K562 (cell line): Measurements from ENCODE around the gene OLFML2A. TPM values are rescaled to one million over a fixed set of nuclear protein-coding genes. Genes with fewer than 3 reads are reported as not detected.

Source experiments
- CTCFL ChIP-seq: IDR thresholded peaks from 2 replicates; pipeline ENCODE4 v1.6.1; 2011; ENCODE audit warnings: borderline replicate concordance, low read depth, mild to moderate bottlenecking, moderate library complexity, low read length; ENCODE audit not compliant: insufficient read depth, poor library complexity, severe bottlenecking
- CUX1 ChIP-seq: fragments of 200-800 bp; sonication (Bioruptor generic); IDR thresholded peaks from 2 replicates; pipeline ENCODE4 v1.6.1; 2016; ENCODE audit warnings: missing genetic modification characterization, missing compliant biosample characterization
- EHMT2 ChIP-seq: fragments of 450-650 bp; IDR thresholded peaks from 2 replicates; pipeline ENCODE4 v1.6.1; 2018; ENCODE audit warnings: antibody characterized with exemption
- IFI16 ChIP-seq: fragments of 250-450 bp; sonication (Bioruptor Pico); IDR thresholded peaks from 2 replicates; pipeline ENCODE4 v2.1.2; 2022; ENCODE audit warnings: mild to moderate bottlenecking, inconsistent platforms
- NFIC ChIP-seq: fragments of 450-650 bp; IDR thresholded peaks from 2 replicates; pipeline ENCODE4 v1.6.1; 2017; ENCODE audit warnings: mild to moderate bottlenecking, inconsistent platforms
- RNF2 ChIP-seq: sonication (generic); IDR thresholded peaks from 2 replicates; pipeline ENCODE4 v1.6.1; 2016
- SMARCE1 ChIP-seq: fragments of 450-650 bp; IDR thresholded peaks from 2 replicates; pipeline ENCODE4 v1.7.1; 2016; ENCODE audit warnings: mild to moderate bottlenecking
- TAL1 ChIP-seq: fragments of 450-650 bp; IDR thresholded peaks from 2 replicates; pipeline ENCODE4 v1.6.1; 2016; ENCODE audit warnings: mild to moderate bottlenecking
- TBL1XR1 ChIP-seq, 2 experiments: IDR thresholded peaks; 2 replicates each; pipeline ENCODE4 v1.6.1; 2012; ENCODE audit warnings: improper control_type of control experiment in 2 of 2, low read length in 2 of 2, mild to moderate bottlenecking in 1 of 2
- VEZF1 ChIP-seq: fragments of 200-800 bp; sonication (Bioruptor generic); IDR thresholded peaks from 2 replicates; pipeline ENCODE4 v1.6.1; 2017; ENCODE audit warnings: missing genetic modification characterization, missing compliant biosample characterization
- ZBED1 ChIP-seq: IDR thresholded peaks from 2 replicates; pipeline ENCODE4 v1.6.1; 2014
- ZNF75A ChIP-seq: fragments of 450-650 bp; formaldehyde crosslinking; IDR thresholded peaks from 2 replicates; pipeline ENCODE4 v1.4.0; 2020; ENCODE audit warnings: mild to moderate bottlenecking
- polyA plus RNA-seq, 8 experiments: library from polyadenylated mRNA; depleted of rRNA in 4 of 8; stranded (reverse) in 5 of 8; unstranded in 3 of 8; fragments of >200 nt; fragmentation: Nextera tagmentation in 2 of 8; fragmentation: Illumina TruSeq in 1 of 8; extraction: Ambion mirVana in 2 of 8; extraction: Trizol in 1 of 8; gene quantifications; 2 replicates each; pipeline versions ENCODE4 v1.2.1 to v1.2.3, GENCODE V29; 2011 to 2014; ENCODE audit warnings: inconsistent platforms in 1 of 8, missing spikeins in 1 of 8
- total RNA-seq, 7 experiments: library from RNA; depleted of rRNA in 6 of 7; stranded (reverse); fragments of >200 nt in 6 of 7; fragmentation: Illumina TruSeq in 2 of 7; extraction: Trizol in 2 of 7; gene quantifications; 2 replicates each; pipeline versions ENCODE4 v1.2.1 to v1.2.3, GENCODE V29; 2011 to 2021; ENCODE audit warnings: low replicate concordance in 1 of 7
- TF ChIP-seq, protein P1 (sequence below): fragments of 250-450 bp; sonication (Bioruptor Pico); IDR thresholded peaks from 2 replicates; pipeline ENCODE4 v1.4.0; 2020; ENCODE audit warnings: mild to moderate bottlenecking, moderate library complexity
- TF ChIP-seq, protein P2 (sequence below): sonication (generic); formaldehyde crosslinking; IDR thresholded peaks from 2 replicates; pipeline ENCODE4 v1.9.0; 2022; ENCODE audit warnings: mild to moderate bottlenecking, missing genetic modification reagents
- TF ChIP-seq, protein P3 (sequence below): sonication (generic); formaldehyde crosslinking; IDR thresholded peaks from 2 replicates; pipeline ENCODE4 v1.8.1; 2022; ENCODE audit warnings: missing genetic modification reagents

The OLFML2A gene
- total and polyA plus RNA-seq, 9 of the 15 experiments (the other 6 are each of a cell fraction or from before 2014, with no cell fraction given) = 0.16 TPM; not detected in 8

DNA sequence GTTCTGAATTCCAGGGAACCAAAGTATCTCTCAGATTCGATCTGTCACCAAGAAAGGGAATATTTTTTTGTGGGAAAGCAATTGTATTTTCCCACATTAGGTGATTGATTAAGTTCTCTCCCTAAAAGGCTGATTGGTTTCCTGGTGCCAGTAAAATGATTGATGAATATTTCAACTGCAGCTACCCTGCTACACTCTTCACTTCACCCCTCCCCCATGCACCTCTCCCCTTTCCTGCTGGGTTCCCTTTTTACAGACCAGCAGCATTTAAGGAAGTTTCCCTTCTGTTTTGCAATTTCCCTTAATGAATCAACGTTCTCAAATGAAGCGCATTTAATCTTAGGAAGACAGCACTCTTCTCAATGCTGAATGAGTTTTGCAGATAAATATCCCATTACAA is 18.9 kb upstream of the OLFML2A start (continued):
- TF ChIP-seq VEZF1 (CRISPR knock-in tag) (peak; percentile 33; the same call in 1 of the 2 replicates), NFIC (no peak), CUX1 (CRISPR knock-in tag) (0 out of 2 replicates have a peak, but pooled peaks have one; percentile 55), ZNF75A (CRISPR knock-in tag) (peak; percentile 63; the same call in 1 of the 2 replicates), EHMT2 (no peak), ZBED1 (no peak), IFI16 (CRISPR knock-in tag) (no peak), TAL1 (peak; percentile 47), TBL1XR1 (IDR thresholded peaks at IDR 0.05; ENCODE audit: low read length in 2 of 2) (0 out of 4 replicates have a peak, but pooled peaks of 1 of the 2 experiments have one; percentile 25), CTCFL (no peak), RNF2 (peak; percentile 36; the same call in 1 of the 2 replicates), SMARCE1 (peak; percentile 74; the same call in 1 of the 2 replicates)
- TF ChIP-seq, protein P1, sequence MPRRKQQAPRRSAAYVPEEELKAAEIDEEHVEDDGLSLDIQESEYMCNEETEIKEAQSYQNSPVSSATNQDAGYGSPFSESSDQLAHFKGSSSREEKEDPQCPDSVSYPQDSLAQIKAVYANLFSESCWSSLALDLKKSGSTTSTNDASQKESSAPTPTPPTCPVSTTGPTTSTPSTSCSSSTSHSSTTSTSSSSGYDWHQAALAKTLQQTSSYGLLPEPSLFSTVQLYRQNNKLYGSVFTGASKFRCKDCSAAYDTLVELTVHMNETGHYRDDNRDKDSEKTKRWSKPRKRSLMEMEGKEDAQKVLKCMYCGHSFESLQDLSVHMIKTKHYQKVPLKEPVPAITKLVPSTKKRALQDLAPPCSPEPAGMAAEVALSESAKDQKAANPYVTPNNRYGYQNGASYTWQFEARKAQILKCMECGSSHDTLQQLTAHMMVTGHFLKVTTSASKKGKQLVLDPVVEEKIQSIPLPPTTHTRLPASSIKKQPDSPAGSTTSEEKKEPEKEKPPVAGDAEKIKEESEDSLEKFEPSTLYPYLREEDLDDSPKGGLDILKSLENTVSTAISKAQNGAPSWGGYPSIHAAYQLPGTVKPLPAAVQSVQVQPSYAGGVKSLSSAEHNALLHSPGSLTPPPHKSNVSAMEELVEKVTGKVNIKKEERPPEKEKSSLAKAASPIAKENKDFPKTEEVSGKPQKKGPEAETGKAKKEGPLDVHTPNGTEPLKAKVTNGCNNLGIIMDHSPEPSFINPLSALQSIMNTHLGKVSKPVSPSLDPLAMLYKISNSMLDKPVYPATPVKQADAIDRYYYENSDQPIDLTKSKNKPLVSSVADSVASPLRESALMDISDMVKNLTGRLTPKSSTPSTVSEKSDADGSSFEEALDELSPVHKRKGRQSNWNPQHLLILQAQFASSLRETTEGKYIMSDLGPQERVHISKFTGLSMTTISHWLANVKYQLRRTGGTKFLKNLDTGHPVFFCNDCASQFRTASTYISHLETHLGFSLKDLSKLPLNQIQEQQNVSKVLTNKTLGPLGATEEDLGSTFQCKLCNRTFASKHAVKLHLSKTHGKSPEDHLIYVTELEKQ = no peak
- TF ChIP-seq, protein P2, sequence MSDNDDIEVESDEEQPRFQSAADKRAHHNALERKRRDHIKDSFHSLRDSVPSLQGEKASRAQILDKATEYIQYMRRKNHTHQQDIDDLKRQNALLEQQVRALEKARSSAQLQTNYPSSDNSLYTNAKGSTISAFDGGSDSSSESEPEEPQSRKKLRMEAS (CRISPR knock-in tag) = no peak
- TF ChIP-seq, protein P3, sequence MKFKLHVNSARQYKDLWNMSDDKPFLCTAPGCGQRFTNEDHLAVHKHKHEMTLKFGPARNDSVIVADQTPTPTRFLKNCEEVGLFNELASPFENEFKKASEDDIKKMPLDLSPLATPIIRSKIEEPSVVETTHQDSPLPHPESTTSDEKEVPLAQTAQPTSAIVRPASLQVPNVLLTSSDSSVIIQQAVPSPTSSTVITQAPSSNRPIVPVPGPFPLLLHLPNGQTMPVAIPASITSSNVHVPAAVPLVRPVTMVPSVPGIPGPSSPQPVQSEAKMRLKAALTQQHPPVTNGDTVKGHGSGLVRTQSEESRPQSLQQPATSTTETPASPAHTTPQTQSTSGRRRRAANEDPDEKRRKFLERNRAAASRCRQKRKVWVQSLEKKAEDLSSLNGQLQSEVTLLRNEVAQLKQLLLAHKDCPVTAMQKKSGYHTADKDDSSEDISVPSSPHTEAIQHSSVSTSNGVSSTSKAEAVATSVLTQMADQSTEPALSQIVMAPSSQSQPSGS (CRISPR knock-in tag) = no peak
